ENCODE measurements around the gene ADCY6. TPM values are rescaled to one million over a fixed set of nuclear protein-coding genes. Genes with fewer than 3 reads are reported as not detected.

The ADCY6 gene
- total and polyA plus RNA-seq, 2 donors (not counting 1 experiment from before 2014, with no cell fraction given): 0.03 TPM; not detected in 1

GRCh38 chr12:48838048-48838447 lies 49.2 kb upstream of the ADCY6 start:
- DNase-seq (no peak), ATAC-seq (ENCODE audit: low read depth) (no peak)
- Histone ChIP-seq H4K20me1 (ENCODE audit: control insufficient read depth, insufficient read depth, low read length, poor library complexity, severe bottlenecking) (peaks cover 12% of the 10 kb centered on the region), H3K9ac (ENCODE audit: low read length) (no peak overlapping the region), H3K4me3 (ENCODE audit: control extremely low read depth in 1 of 5, extremely low read depth in 1 of 5, insufficient read depth in 1 of 5, low read depth in 2 of 5, low read length in 4 of 5) (no peak overlapping the region), H3K27ac (ENCODE audit: low read length in 2 of 2) (no peak overlapping the region), H3K79me2 (ENCODE audit: control insufficient read depth, insufficient read depth, low read length) (no peaks in the 10 kb centered on the region), H2AFZ (ENCODE audit: insufficient read depth, low read depth, low read length, poor library complexity, severe bottlenecking) (no peak overlapping the region), H3K9me3 (ENCODE audit: control extremely low read depth in 1 of 3, control insufficient read depth in 2 of 3, insufficient read depth in 1 of 3, low read length in 2 of 3) (no peaks in the 10 kb centered on the region), H3K36me3 (replicated peaks in 1 of 2; ENCODE audit: control extremely low read depth in 1 of 2, control insufficient read depth in 1 of 2, extremely low read depth in 1 of 2, insufficient read depth in 2 of 2, low read length in 1 of 2) (peaks cover 9 to 57% of the 10 kb centered on the region in 2 experiments), H3K27me3 (replicated peaks in 1 of 4; ENCODE audit: control extremely low read depth in 1 of 4, control insufficient read depth in 3 of 4, insufficient read depth in 4 of 4, low read length in 3 of 4) (no peaks in the 10 kb centered on the region), H3K4me2 (replicated peaks; ENCODE audit: low read depth, low read length, poor library complexity, severe bottlenecking) (no peak overlapping the region), H3K4me1 (ENCODE audit: control insufficient read depth in 2 of 2, insufficient read depth in 2 of 2, low read length in 2 of 2) (no peaks in the 10 kb centered on the region)
- CTCF ChIA-PET: interaction anchor here (0.7 to 3.0 kb wide), 2 partner anchors 15 to 122 kb away, joined by 3 to 12 read pairs; partner anchors contain the start of gene DDX23
- POLR2A ChIA-PET: no interaction called here
- no peaks in the 10 kb centered on the region for H3K27me3 Mint-ChIP-seq
- no peaks in the 10 kb centered on the region for H3K9me3 Mint-ChIP-seq (ENCODE audit: insufficient read depth)
- no peak for TF ChIP-seq CTCF (IDR thresholded peaks at IDR 0.05)
- no peak for TF ChIP-seq EZH2 (IDR thresholded peaks at IDR 0.05; ENCODE audit: borderline replicate concordance, insufficient read depth, low read depth, low read length, poor library complexity, severe bottlenecking)
- H3K4me1 Mint-ChIP-seq: no peaks in the 10 kb centered on the region
- WGBS (ENCODE audit: insufficient coverage): 100% methylated on average over 3 of the region's 4 CpGs
- no peak overlapping the region for H3K27ac Mint-ChIP-seq
- intact Hi-C loops (cut with micrococcal nuclease): no loop called here
- no peak overlapping the region for H3K4me3 Mint-ChIP-seq

GRCh38 chr12:48832321-48833060 lies 43.6 kb upstream of the ADCY6 start:
- no peak overlapping the region for H3K4me3 ChIP-seq (ENCODE audit: control extremely low read depth in 1 of 5, extremely low read depth in 1 of 5, insufficient read depth in 1 of 5, low read depth in 2 of 5, low read length in 4 of 5)
- TF ChIP-seq CTCF (IDR thresholded peaks at IDR 0.05): no peak
- TF ChIP-seq EZH2 (IDR thresholded peaks at IDR 0.05; ENCODE audit: borderline replicate concordance, insufficient read depth, low read depth, low read length, poor library complexity, severe bottlenecking): no peak
- WGBS (ENCODE audit: insufficient coverage): over 99% methylated on average over 12 of the region's 12 CpGs
- H3K27me3 ChIP-seq (replicated peaks in 1 of 4; ENCODE audit: control extremely low read depth in 1 of 4, control insufficient read depth in 3 of 4, insufficient read depth in 4 of 4, low read length in 3 of 4): no peaks in the 10 kb centered on the region
- Mint-ChIP-seq H3K27ac (no peak overlapping the region), H3K4me1 (no peaks in the 10 kb centered on the region), H3K9me3 (ENCODE audit: insufficient read depth) (no peaks in the 10 kb centered on the region), H3K4me3 (no peak overlapping the region), H3K27me3 (no peaks in the 10 kb centered on the region)
- DNase-seq: no peak
- no peaks in the 10 kb centered on the region for H3K79me2 ChIP-seq (ENCODE audit: control insufficient read depth, insufficient read depth, low read length)
- no peak overlapping the region for H2AFZ ChIP-seq (ENCODE audit: insufficient read depth, low read depth, low read length, poor library complexity, severe bottlenecking)
- H4K20me1 ChIP-seq (ENCODE audit: control insufficient read depth, insufficient read depth, low read length, poor library complexity, severe bottlenecking): peaks cover 29% of the 10 kb centered on the region
- no peak overlapping the region for H3K27ac ChIP-seq (ENCODE audit: low read length in 2 of 2)
- intact Hi-C loops (cut with micrococcal nuclease): no loop called here
- H3K36me3 ChIP-seq (replicated peaks in 1 of 2; ENCODE audit: control extremely low read depth in 1 of 2, control insufficient read depth in 1 of 2, extremely low read depth in 1 of 2, insufficient read depth in 2 of 2, low read length in 1 of 2): peaks cover 10 to 79% of the 10 kb centered on the region in 2 experiments
- H3K4me1 ChIP-seq (ENCODE audit: control insufficient read depth in 2 of 2, insufficient read depth in 2 of 2, low read length in 2 of 2): no peaks in the 10 kb centered on the region
- H3K4me2 ChIP-seq (replicated peaks; ENCODE audit: low read depth, low read length, poor library complexity, severe bottlenecking): no peak overlapping the region
- H3K9ac ChIP-seq (ENCODE audit: low read length): no peak overlapping the region
- ChIA-PET CTCF (interaction anchor here (1.2 to 1.5 kb wide), 3 partner anchors 13 to 156 kb away, joined by 3 to 5 read pairs (median 4); no protein-coding TSS in a partner anchor), POLR2A (no interaction called here)
- no peaks in the 10 kb centered on the region for H3K9me3 ChIP-seq (ENCODE audit: control extremely low read depth in 1 of 3, control insufficient read depth in 2 of 3, insufficient read depth in 1 of 3, low read length in 2 of 3)
- no peak for ATAC-seq (ENCODE audit: low read depth)
